ENCODE results near the gene PLEKHG1. TPM values are rescaled to one million over a fixed set of nuclear protein-coding genes. Genes with fewer than 3 reads are reported as not detected.

Gene PLEKHG1
- polyA plus RNA-seq, 1 donor (not counting 4 experiments of a cell fraction or from before 2014, with no cell fraction given), result 3.8 TPM

GRCh38 chr6:150604467-150604866, 4.8 kb downstream of the PLEKHG1 start:
- no peaks in the 10 kb centered on the region for H3K4me1 ChIP-seq (ENCODE audit: control insufficient read depth, extremely low read depth, insufficient read depth, low read length)
- TF ChIP-seq EZH2 (IDR thresholded peaks at IDR 0.05; ENCODE audit: low read length), result no peak
- no peak for TF ChIP-seq CTCF (optimal IDR thresholded peaks at IDR 0.05 in 1 of 3, IDR thresholded peaks at IDR 0.05 in 1 of 3, conservative IDR thresholded peaks at IDR 0.05 in 1 of 3; ENCODE audit: extremely low read depth in 1 of 3, insufficient read depth in 2 of 3, low read length in 3 of 3)
- H3K9me1 ChIP-seq (ENCODE audit: control insufficient read depth, extremely low read depth, insufficient read depth, low read length), result no peaks in the 10 kb centered on the region
- no peak overlapping the region for H3K4me2 ChIP-seq (ENCODE audit: control insufficient read depth, extremely low read depth, insufficient read depth, low read depth, low read length)
- no peaks in the 10 kb centered on the region for H3K36me3 ChIP-seq (ENCODE audit: control insufficient read depth in 2 of 2, extremely low read depth in 1 of 2, insufficient read depth in 2 of 2, low read length in 2 of 2)
- H3K4me3 ChIP-seq (ENCODE audit: control insufficient read depth in 2 of 3, extremely low read depth in 1 of 3, insufficient read depth in 2 of 3, low read depth in 1 of 3, low read length in 3 of 3), result no peak overlapping the region
- FAIRE-seq, result no peak
- H3K27me3 ChIP-seq (ENCODE audit: control insufficient read depth, extremely low read depth, insufficient read depth, low read length), result peaks cover 4% of the 10 kb centered on the region
- no peaks in the 10 kb centered on the region for H3K79me2 ChIP-seq (ENCODE audit: control insufficient read depth, insufficient read depth, low read length)
- DNase-seq (ENCODE audit: low read depth, low spot score), result no peak
- no peak overlapping the region for H3K27ac ChIP-seq (ENCODE audit: control insufficient read depth, insufficient read depth, low read length)
- no peak overlapping the region for H2AFZ ChIP-seq (ENCODE audit: control insufficient read depth, low read length)
- dilution Hi-C loops (cut with MboI; ENCODE audit: extremely low pct_ligation_motif_present, low sequenced_read_pairs), result no loop called here
- no peak overlapping the region for H3K9ac ChIP-seq (ENCODE audit: control insufficient read depth, extremely low read depth, insufficient read depth, low read length)
- no peaks in the 10 kb centered on the region for H4K20me1 ChIP-seq (ENCODE audit: control insufficient read depth, extremely low read depth, insufficient read depth, low read length)
- no peaks in the 10 kb centered on the region for H3K9me3 ChIP-seq (ENCODE audit: control insufficient read depth, low read depth, low read length)

GRCh38 chr6:150605333-150605732, 5.6 kb downstream of the PLEKHG1 start:
- no peaks in the 10 kb centered on the region for H4K20me1 ChIP-seq (ENCODE audit: control insufficient read depth, extremely low read depth, insufficient read depth, low read length)
- H3K9ac ChIP-seq (ENCODE audit: control insufficient read depth, extremely low read depth, insufficient read depth, low read length), result no peak overlapping the region
- dilution Hi-C loops (cut with MboI; ENCODE audit: extremely low pct_ligation_motif_present, low sequenced_read_pairs), result no loop called here
- H3K4me3 ChIP-seq (ENCODE audit: control insufficient read depth in 2 of 3, extremely low read depth in 1 of 3, insufficient read depth in 2 of 3, low read depth in 1 of 3, low read length in 3 of 3), result no peak overlapping the region
- H3K4me2 ChIP-seq (ENCODE audit: control insufficient read depth, extremely low read depth, insufficient read depth, low read depth, low read length), result no peak overlapping the region
- H2AFZ ChIP-seq (ENCODE audit: control insufficient read depth, low read length), result no peak overlapping the region
- no peak for FAIRE-seq
- TF ChIP-seq EZH2 (IDR thresholded peaks at IDR 0.05; ENCODE audit: low read length), result no peak
- no peak for TF ChIP-seq CTCF (optimal IDR thresholded peaks at IDR 0.05 in 1 of 3, IDR thresholded peaks at IDR 0.05 in 1 of 3, conservative IDR thresholded peaks at IDR 0.05 in 1 of 3; ENCODE audit: extremely low read depth in 1 of 3, insufficient read depth in 2 of 3, low read length in 3 of 3)
- no peaks in the 10 kb centered on the region for H3K36me3 ChIP-seq (ENCODE audit: control insufficient read depth in 2 of 2, extremely low read depth in 1 of 2, insufficient read depth in 2 of 2, low read length in 2 of 2)
- no peak for DNase-seq (ENCODE audit: low read depth, low spot score)
- H3K9me1 ChIP-seq (ENCODE audit: control insufficient read depth, extremely low read depth, insufficient read depth, low read length), result no peaks in the 10 kb centered on the region
- no peaks in the 10 kb centered on the region for H3K79me2 ChIP-seq (ENCODE audit: control insufficient read depth, insufficient read depth, low read length)
- H3K27me3 ChIP-seq (ENCODE audit: control insufficient read depth, extremely low read depth, insufficient read depth, low read length), result peaks cover 4% of the 10 kb centered on the region
- no peak overlapping the region for H3K27ac ChIP-seq (ENCODE audit: control insufficient read depth, insufficient read depth, low read length)
- no peaks in the 10 kb centered on the region for H3K9me3 ChIP-seq (ENCODE audit: control insufficient read depth, low read depth, low read length)
- H3K4me1 ChIP-seq (ENCODE audit: control insufficient read depth, extremely low read depth, insufficient read depth, low read length), result no peaks in the 10 kb centered on the region

Measured in keratinocyte (primary cell).